Measurements from ENCODE around the gene ANKLE1.
A peak's percentile ranks its signal among the peaks of the same experiment; 100 is the strongest.

The ANKLE1 gene

GRCh38 chr19:17281391-17282304 is at the start of gene ANKLE1:
Gene ANKLE1, plus strand, starts transcription at chr19:17281901. Its CDS starts 20 bp downstream, at chr19:17281921.
- peak in 2 of 6 experiments; percentile 15 to 28 for DNase-seq

GRCh38 chr19:17232258-17232657 is 49.4 kb upstream of the ANKLE1 start:
- no peak for DNase-seq

- peak in 5 of 6 experiments; percentile 21 to 53 (median 35) for DNase-seq
These were observed 46.8 kb upstream of the ANKLE1 start for GRCh38 chr19:17234911-17235299.

- DNase-seq = peak; percentile 42 to 72 (median 64)
These were observed 46.3 kb upstream of the ANKLE1 start for GRCh38 chr19:17235300-17235970.

GRCh38 chr19:17235971-17236777 is 45.5 kb upstream of the ANKLE1 start:
- no peak for DNase-seq

GRCh38 chr19:17236811-17237543 is 44.7 kb upstream of the ANKLE1 start:
- no peak for DNase-seq

GRCh38 chr19:17237747-17238706 is 43.7 kb upstream of the ANKLE1 start:
- DNase-seq = no peak

GRCh38 chr19:17240062-17240752 is 41.5 kb upstream of the ANKLE1 start:
- no peak for DNase-seq

- no peak for DNase-seq
These were observed 40.8 kb upstream of the ANKLE1 start for GRCh38 chr19:17240826-17241399.

- no peak for DNase-seq
These were observed 39.1 kb upstream of the ANKLE1 start for GRCh38 chr19:17242431-17243208.

GRCh38 chr19:17243211-17243829 is 38.4 kb upstream of the ANKLE1 start:
- no peak for DNase-seq

GRCh38 chr19:17243830-17244617 is 37.7 kb upstream of the ANKLE1 start:
- no peak for DNase-seq

- DNase-seq = peak in 2 of 6 experiments; percentile 10 to 24
These were observed 36.8 kb upstream of the ANKLE1 start for GRCh38 chr19:17244618-17245534.

- peak in 3 of 6 experiments; percentile 25 to 60 (median 49) for DNase-seq
These were observed 36.1 kb upstream of the ANKLE1 start, which contains the start of gene NR2F6 for GRCh38 chr19:17245535-17245984. Gene NR2F6, minus strand, starts transcription at chr19:17245919. Its CDS starts 699 bp downstream, at chr19:17245220.

GRCh38 chr19:17246681-17247425 is 34.8 kb upstream of the ANKLE1 start:
- DNase-seq = no peak
